CD8-positive, alpha-beta memory T cell (primary cell): ENCODE measurements around the gene WNT7A. TPM values are rescaled to one million over a fixed set of nuclear protein-coding genes. Genes with fewer than 3 reads are reported as not detected.

Experiments used
- CTCF ChIA-PET: fragments of 350-600 bp; sonication (Branson Sonifier 250); formaldehyde crosslinking; loops from one replicate; lab custom pipeline; 2021; ENCODE audit warnings: antibody characterized with exemption; lab: Charles Lee
- POLR2A ChIA-PET: fragments of 350-600 bp; sonication (Branson Sonifier 250); formaldehyde crosslinking; loops from one replicate; lab custom pipeline; 2021; ENCODE audit warnings: antibody characterized with exemption; lab: Charles Lee
- DNase-seq, 5 donors: peaks; one replicate each; pipeline versions ENCODE4 v3.0.0 to v3.0.0-alpha.2; 2020 to 2022; ENCODE audit warnings: mixed read lengths in 1 of 5
- H3K27ac ChIP-seq: one replicate; pipeline ENCODE4 v1.7.0; 2013; ENCODE audit warnings: low read depth, mild to moderate bottlenecking, low read length, moderate library complexity
- H3K27me3 ChIP-seq: 2 replicates; pipeline ENCODE4 v1.7.0; 2013; ENCODE audit warnings: low read length, mild to moderate bottlenecking; ENCODE audit not compliant: insufficient read depth, poor library complexity, severe bottlenecking
- H3K36me3 ChIP-seq: 2 replicates; pipeline ENCODE4 v1.7.0; 2013; ENCODE audit warnings: mild to moderate bottlenecking, low read length, moderate library complexity; ENCODE audit not compliant: insufficient read depth
- H3K4me1 ChIP-seq: 2 replicates; pipeline ENCODE4 v1.7.0; 2013; ENCODE audit warnings: mild to moderate bottlenecking, low read length, moderate library complexity; ENCODE audit not compliant: insufficient read depth
- H3K4me3 ChIP-seq: 2 replicates; pipeline ENCODE4 v1.7.0; 2013; ENCODE audit warnings: mild to moderate bottlenecking, low read length
- H3K9me3 ChIP-seq: 2 replicates; pipeline ENCODE4 v1.7.0; 2013; ENCODE audit warnings: mild to moderate bottlenecking, low read length
- H3K27ac Mint-ChIP-seq, 8 donors: one replicate each; pipeline ENCODE4 v1.8.0; 2020 to 2021; ENCODE audit warnings: mixed read lengths in 8 of 8, mild to moderate bottlenecking in 6 of 8, inconsistent platforms in 3 of 8, moderate library complexity in 3 of 8
- H3K27me3 Mint-ChIP-seq, 2 donors: one replicate each; pipeline ENCODE4 v1.8.0; 2020 to 2021; ENCODE audit warnings: mixed read lengths in 2 of 2, mild to moderate bottlenecking in 1 of 2, moderate library complexity in 1 of 2
- H3K36me3 Mint-ChIP-seq, 3 donors: one replicate each; pipeline ENCODE4 v1.8.0; 2020 to 2021; ENCODE audit warnings: mixed read lengths in 3 of 3, inconsistent platforms in 1 of 3, mild to moderate bottlenecking in 1 of 3
- H3K4me1 Mint-ChIP-seq, 3 donors: one replicate each; pipeline ENCODE4 v1.8.0; 2020 to 2021; ENCODE audit warnings: mixed read lengths in 3 of 3, inconsistent platforms in 1 of 3, mild to moderate bottlenecking in 1 of 3
- H3K4me3 Mint-ChIP-seq, 7 donors: one replicate each; pipeline ENCODE4 v1.8.0; 2020 to 2021; ENCODE audit warnings: mixed read lengths in 7 of 7, mild to moderate bottlenecking in 6 of 7, moderate library complexity in 4 of 7, inconsistent platforms in 2 of 7
- H3K9me3 Mint-ChIP-seq, 5 donors: one replicate each; pipeline ENCODE4 v1.8.0; 2020 to 2022; ENCODE audit warnings: mixed read lengths in 5 of 5, mild to moderate bottlenecking in 3 of 5, moderate library complexity in 2 of 5, inconsistent platforms in 1 of 5
- polyA plus RNA-seq: library from polyadenylated mRNA; unstranded; fragments of 300-500 nt; fragmentation: Illumina TruSeq; gene quantifications from one replicate; pipeline ENCODE4 v1.2.3, GENCODE V29; 2021
- total RNA-seq, 2 experiments: library from RNA; stranded (reverse); gene quantifications; one replicate each; pipeline ENCODE4 v1.2.3, GENCODE V29; 2021

Gene WNT7A
- total and polyA plus RNA-seq, 3 experiments from 2014 or later: 0.31 to 1.5 (median 0.38) TPM

DNA sequence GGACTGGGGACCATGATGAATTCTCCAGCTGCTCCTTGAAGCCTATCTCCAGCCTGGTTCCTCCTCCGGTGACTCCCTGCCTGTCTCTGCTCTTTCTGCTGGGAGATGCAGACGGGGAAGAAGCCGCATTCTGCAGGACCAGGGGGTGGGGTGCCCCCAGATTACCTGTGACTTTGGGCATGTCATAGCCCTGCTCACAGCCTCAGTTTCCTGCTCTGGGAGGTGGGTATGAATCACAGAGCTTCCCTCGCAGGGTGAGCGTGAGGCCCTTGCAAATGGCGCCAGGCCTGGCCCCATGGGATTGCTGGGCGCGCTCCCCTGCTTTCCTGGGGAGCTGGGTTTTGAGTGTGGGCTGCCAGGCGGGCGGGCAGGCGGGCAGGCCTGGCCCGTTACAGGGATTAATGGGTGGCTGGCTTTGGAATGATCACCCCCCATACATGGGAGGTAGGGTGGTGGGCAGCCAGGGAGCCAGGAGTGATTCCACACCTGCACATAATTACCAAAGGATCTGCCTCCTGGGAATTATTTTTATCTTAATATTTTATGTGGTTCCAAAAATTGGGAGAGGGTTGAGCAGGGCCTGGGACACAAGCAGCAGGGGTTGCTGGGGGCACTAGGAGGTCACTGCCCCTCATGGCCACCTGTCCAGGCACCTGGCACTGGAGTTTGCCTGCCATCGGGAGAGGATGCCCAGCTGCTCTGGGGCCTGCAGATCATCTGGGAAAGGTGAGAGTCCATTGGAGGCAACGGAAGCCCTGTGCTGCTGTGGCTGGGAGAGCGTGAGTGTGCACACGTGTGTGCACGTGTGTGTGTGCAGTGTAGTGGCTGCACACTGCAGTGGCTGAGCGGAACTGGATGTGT, 106.8 kb downstream of the WNT7A start:
- ChIA-PET CTCF (no interaction called here), POLR2A (no interaction called here)
- no peaks in the 10 kb centered on the region for H3K9me3 Mint-ChIP-seq
- H3K4me3 Mint-ChIP-seq: no peak overlapping the region
- no peaks in the 10 kb centered on the region for H3K36me3 Mint-ChIP-seq
- no peak for DNase-seq
- no peaks in the 10 kb centered on the region for H3K4me1 ChIP-seq
- no peaks in the 10 kb centered on the region for H3K27me3 ChIP-seq
- no peaks in the 10 kb centered on the region for H3K9me3 ChIP-seq
- no peak overlapping the region for H3K27ac ChIP-seq
- H3K27me3 Mint-ChIP-seq: peaks cover 14 to 27% of the 10 kb centered on the region in 2 donors
- peaks cover 0 to 6% (median 0%) of the 10 kb centered on the region in 3 donors for H3K4me1 Mint-ChIP-seq
- H3K27ac Mint-ChIP-seq: peak overlapping the region in 1 of 8 donors; percentile 69
- H3K4me3 ChIP-seq: no peak overlapping the region
- no peaks in the 10 kb centered on the region for H3K36me3 ChIP-seq

DNA sequence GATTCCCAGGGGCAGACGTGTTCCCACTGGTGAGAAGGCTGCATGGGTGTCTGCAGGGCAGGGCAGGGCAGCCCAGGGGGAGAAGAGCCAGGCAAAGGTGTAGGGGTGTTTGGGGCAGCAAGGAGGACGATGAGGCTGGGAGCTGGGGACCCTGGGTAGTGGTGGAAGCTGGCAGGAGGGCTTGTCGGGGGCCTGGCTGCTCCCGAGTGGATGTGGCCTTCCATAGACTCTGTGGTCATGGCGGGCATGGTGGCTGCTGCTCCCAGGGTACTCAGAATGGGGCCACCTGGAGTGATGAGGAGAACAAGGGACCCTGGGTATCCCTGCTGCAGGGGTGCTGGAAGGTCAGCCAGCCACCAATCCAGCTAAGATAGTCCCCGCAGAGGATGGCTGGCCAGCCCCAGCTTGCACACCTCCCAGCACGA, 107.5 kb downstream of the WNT7A start:
- Histone ChIP-seq H3K4me3 (no peak overlapping the region), H3K9me3 (no peaks in the 10 kb centered on the region), H3K36me3 (no peaks in the 10 kb centered on the region), H3K27me3 (no peaks in the 10 kb centered on the region), H3K27ac (no peak overlapping the region), H3K4me1 (no peaks in the 10 kb centered on the region)
- peaks cover 0 to 6% (median 0%) of the 10 kb centered on the region in 3 donors for H3K4me1 Mint-ChIP-seq
- H3K27me3 Mint-ChIP-seq: peaks cover 7 to 23% of the 10 kb centered on the region in 2 donors
- H3K9me3 Mint-ChIP-seq: no peaks in the 10 kb centered on the region
- POLR2A ChIA-PET: no interaction called here
- H3K27ac Mint-ChIP-seq: no peak overlapping the region
- H3K4me3 Mint-ChIP-seq: no peak overlapping the region
- CTCF ChIA-PET: no interaction called here
- no peaks in the 10 kb centered on the region for H3K36me3 Mint-ChIP-seq
- DNase-seq: no peak

GRCh38 chr3:13771496-13771895, 108.4 kb downstream of the WNT7A start:
- no peaks in the 10 kb centered on the region for H3K4me1 ChIP-seq
- Mint-ChIP-seq H3K27ac (no peak overlapping the region), H3K27me3 (peaks cover 7 to 23% of the 10 kb centered on the region in 2 donors), H3K9me3 (peaks cover 0 to 2% (median 0%) of the 10 kb centered on the region in 5 donors), H3K36me3 (no peaks in the 10 kb centered on the region), H3K4me3 (no peak overlapping the region), H3K4me1 (peaks cover 0 to 6% (median 0%) of the 10 kb centered on the region in 3 donors)
- H3K4me3 ChIP-seq: no peak overlapping the region
- no peak overlapping the region for H3K27ac ChIP-seq
- H3K36me3 ChIP-seq: no peaks in the 10 kb centered on the region
- DNase-seq: no peak
- ChIA-PET CTCF (no interaction called here), POLR2A (no interaction called here)
- no peaks in the 10 kb centered on the region for H3K27me3 ChIP-seq
- H3K9me3 ChIP-seq: no peaks in the 10 kb centered on the region

GRCh38 chr3:13770170-13771169, 109.4 kb downstream of the WNT7A start:
- Histone ChIP-seq H3K4me3 (no peak overlapping the region), H3K36me3 (no peaks in the 10 kb centered on the region), H3K4me1 (no peaks in the 10 kb centered on the region), H3K27me3 (no peaks in the 10 kb centered on the region), H3K27ac (no peak overlapping the region), H3K9me3 (no peaks in the 10 kb centered on the region)
- POLR2A ChIA-PET: no interaction called here
- Mint-ChIP-seq H3K27me3 (peaks cover 7 to 23% of the 10 kb centered on the region in 2 donors), H3K4me1 (peaks cover 0 to 6% (median 0%) of the 10 kb centered on the region in 3 donors), H3K9me3 (peaks cover 0 to 2% (median 0%) of the 10 kb centered on the region in 5 donors), H3K27ac (no peak overlapping the region), H3K36me3 (no peaks in the 10 kb centered on the region), H3K4me3 (peak overlapping the region in 1 of 7 donors; percentile 40)
- no peak for DNase-seq
- CTCF ChIA-PET: no interaction called here

GRCh38 chr3:13769422-13769821, 110.4 kb downstream of the WNT7A start:
- Histone ChIP-seq H3K4me1 (no peaks in the 10 kb centered on the region), H3K9me3 (no peaks in the 10 kb centered on the region), H3K27ac (no peak overlapping the region), H3K4me3 (no peak overlapping the region), H3K36me3 (no peaks in the 10 kb centered on the region), H3K27me3 (no peaks in the 10 kb centered on the region)
- DNase-seq: no peak
- no peak overlapping the region for H3K27ac Mint-ChIP-seq
- peaks cover 0 to 6% (median 0%) of the 10 kb centered on the region in 3 donors for H3K4me1 Mint-ChIP-seq
- peaks cover 10 to 19% of the 10 kb centered on the region in 2 donors for H3K27me3 Mint-ChIP-seq
- H3K4me3 Mint-ChIP-seq: no peak overlapping the region
- H3K9me3 Mint-ChIP-seq: peaks cover 0 to 2% (median 0%) of the 10 kb centered on the region in 5 donors
- ChIA-PET POLR2A (no interaction called here), CTCF (no interaction called here)
- H3K36me3 Mint-ChIP-seq: no peaks in the 10 kb centered on the region

- no peak overlapping the region for H3K4me3 Mint-ChIP-seq
- H3K27me3 Mint-ChIP-seq: peaks cover 11 to 14% of the 10 kb centered on the region in 2 donors
- no peak for DNase-seq
- ChIA-PET CTCF (no interaction called here), POLR2A (no interaction called here)
- H3K4me1 ChIP-seq: no peaks in the 10 kb centered on the region
- no peaks in the 10 kb centered on the region for H3K27me3 ChIP-seq
- H3K4me1 Mint-ChIP-seq: peaks cover 0 to 6% (median 0%) of the 10 kb centered on the region in 3 donors
- no peak overlapping the region for H3K4me3 ChIP-seq
- no peaks in the 10 kb centered on the region for H3K36me3 ChIP-seq
- no peaks in the 10 kb centered on the region for H3K9me3 ChIP-seq
- peaks cover 0 to 2% (median 0%) of the 10 kb centered on the region in 5 donors for H3K9me3 Mint-ChIP-seq
- no peak overlapping the region for H3K27ac Mint-ChIP-seq
- H3K27ac ChIP-seq: no peak overlapping the region
- H3K36me3 Mint-ChIP-seq: no peaks in the 10 kb centered on the region
Measured at GRCh38 chr3:13768453-13768852, 111.4 kb downstream of the WNT7A start.

- H3K4me1 Mint-ChIP-seq: peaks cover 0 to 6% (median 0%) of the 10 kb centered on the region in 3 donors
- H3K36me3 Mint-ChIP-seq: no peaks in the 10 kb centered on the region
- no peak for DNase-seq
- H3K9me3 ChIP-seq: no peaks in the 10 kb centered on the region
- H3K27ac ChIP-seq: no peak overlapping the region
- H3K27me3 ChIP-seq: no peaks in the 10 kb centered on the region
- peaks cover 11 to 12% of the 10 kb centered on the region in 2 donors for H3K27me3 Mint-ChIP-seq
- no peak overlapping the region for H3K4me3 Mint-ChIP-seq
- peaks cover 0 to 6% (median 5%) of the 10 kb centered on the region in 5 donors for H3K9me3 Mint-ChIP-seq
- H3K4me3 ChIP-seq: no peak overlapping the region
- H3K4me1 ChIP-seq: no peaks in the 10 kb centered on the region
- ChIA-PET POLR2A (no interaction called here), CTCF (no interaction called here)
- no peak overlapping the region for H3K27ac Mint-ChIP-seq
- H3K36me3 ChIP-seq: no peaks in the 10 kb centered on the region
Measured at GRCh38 chr3:13767896-13768295, 112.0 kb downstream of the WNT7A start.
